GM19455 (cell line): ENCODE results near the gene RAB3GAP2.
"Not testable (repeated sequence)": the region's sequence is repeated elsewhere in the genome, so short reads cannot be mapped to it uniquely, and the experiment has no call there.

Experiments
- ATAC-seq: cut with Tn5 transposase; IDR thresholded peaks from one replicate; pipeline ENCODE4 v1.9.1; 2021; ENCODE audit not compliant: unreplicated experiment

RAB3GAP2 gene

DNA sequence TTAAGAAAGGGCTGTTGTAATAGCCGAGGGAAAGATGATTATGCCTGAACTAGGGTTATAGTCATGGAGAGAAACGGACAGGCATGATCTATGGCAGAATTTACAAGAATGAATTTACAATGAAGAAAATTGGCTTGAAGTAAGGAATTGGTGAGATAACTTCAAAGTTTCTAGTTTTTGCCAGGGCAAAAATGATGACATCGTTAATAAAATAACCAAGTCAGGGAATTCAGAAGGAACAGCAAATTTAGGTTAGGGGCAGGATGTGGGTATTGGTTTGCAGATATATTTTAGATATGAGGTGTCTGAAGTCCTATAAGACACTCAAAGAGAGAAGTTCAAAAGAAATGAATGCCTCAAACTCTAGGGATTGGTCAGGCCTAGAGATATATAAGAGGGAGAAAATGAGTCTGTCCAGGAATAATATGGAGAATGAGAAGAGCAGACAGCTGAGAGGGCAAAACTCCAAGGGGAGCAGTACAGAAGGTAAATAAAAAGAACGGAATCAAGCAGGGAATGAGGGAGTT lies 115.6 kb downstream of the RAB3GAP2 start:
- ATAC-seq, result no peak

DNA sequence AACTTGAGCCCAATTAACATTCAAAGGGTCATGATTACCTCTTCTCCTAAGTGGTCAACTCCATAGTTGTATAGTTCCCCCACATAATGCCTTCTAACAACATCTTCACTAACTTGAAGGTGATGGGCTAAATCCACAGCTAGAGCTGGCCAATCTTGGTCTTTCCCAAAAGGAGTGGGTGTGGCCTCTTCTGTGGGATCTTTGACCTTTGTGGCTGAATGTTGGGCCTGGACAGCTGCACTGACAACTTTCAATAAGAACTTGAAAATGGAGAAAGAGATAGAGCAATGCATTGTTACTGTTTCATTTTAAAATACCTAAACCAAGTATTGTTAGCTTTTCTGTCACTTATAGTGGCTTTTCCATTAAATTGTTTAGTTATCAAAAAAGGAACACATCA lies 119.1 kb downstream of the RAB3GAP2 start:
- ATAC-seq, result no peak

DNA sequence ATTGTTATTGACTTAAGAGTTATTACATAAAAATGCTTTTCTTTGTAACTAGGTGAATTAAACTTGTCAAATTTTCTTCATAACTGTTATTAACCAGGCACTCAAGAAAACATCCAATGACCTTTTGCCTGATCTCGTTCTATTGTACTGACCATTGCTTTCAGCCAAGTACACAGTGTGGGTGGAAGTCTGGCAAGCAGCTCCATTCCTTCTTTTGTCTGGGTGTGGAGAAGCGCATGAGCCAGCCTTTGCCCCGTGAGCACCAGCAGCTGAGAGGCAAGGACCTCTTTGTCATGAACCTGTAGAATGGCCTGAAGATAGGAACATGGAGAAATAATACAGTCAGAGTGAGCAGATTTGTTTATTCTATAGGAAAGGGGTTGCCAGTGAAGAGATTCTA lies 120.8 kb downstream of the RAB3GAP2 start:
- ATAC-seq, result no peak

DNA sequence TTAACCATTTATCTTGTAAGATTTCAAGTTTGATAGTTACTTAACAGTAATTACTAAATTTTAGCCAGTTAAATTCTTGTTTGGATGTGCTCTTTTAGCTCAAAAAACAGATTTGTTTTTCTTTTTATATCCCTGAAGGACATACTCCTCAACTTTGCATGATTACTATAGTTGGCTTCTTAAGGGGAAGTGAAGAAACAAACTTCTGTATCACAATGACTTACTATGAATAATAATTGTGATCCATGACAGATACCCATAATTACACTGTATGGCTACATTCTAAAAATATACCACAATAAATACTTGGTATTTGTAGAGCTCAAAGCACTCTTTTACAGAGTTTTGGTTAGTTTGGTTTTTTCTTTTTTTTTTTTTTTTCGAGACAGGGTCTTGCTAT lies 122.5 kb downstream of the RAB3GAP2 start:
- ATAC-seq, result no peak

DNA sequence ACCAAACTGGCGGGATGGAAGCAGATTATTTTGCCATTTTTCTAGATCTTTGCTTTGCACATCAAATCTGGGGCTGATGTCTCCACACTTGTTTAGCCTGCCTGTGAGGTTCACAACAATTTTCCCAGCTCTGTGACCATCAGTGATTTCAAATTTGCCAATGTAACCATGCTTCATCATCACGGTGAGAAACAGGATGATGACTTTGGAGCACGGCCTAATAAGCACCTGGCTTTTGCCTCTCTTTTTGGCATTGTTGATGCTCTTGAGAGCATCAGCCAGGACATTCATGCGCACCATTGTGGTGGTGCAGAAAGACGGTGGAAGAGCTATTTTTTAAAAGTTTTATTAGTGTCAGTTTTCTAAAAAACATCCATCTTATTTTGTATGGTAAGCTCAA lies 128.2 kb downstream of the RAB3GAP2 start:
- no peak for ATAC-seq

DNA sequence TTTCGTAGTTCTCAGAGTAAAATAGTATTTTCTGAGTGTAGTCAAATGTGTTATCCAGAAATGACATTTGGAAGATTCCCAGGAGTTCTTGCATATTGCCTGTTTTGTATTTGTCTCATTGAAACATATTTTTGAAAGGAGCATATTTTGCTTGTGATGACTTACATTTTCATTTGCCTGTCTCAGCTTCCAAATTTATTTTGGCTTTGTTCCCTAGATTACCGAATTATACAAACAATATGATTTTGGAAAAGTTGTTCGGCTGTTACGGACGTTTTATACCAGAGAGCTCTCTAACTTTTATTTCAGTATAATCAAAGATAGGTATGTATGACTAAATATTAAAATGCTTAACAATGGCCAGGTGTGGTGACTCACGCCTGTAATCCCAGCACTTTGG lies 132.3 kb downstream of the RAB3GAP2 start:
- no peak for ATAC-seq

DNA sequence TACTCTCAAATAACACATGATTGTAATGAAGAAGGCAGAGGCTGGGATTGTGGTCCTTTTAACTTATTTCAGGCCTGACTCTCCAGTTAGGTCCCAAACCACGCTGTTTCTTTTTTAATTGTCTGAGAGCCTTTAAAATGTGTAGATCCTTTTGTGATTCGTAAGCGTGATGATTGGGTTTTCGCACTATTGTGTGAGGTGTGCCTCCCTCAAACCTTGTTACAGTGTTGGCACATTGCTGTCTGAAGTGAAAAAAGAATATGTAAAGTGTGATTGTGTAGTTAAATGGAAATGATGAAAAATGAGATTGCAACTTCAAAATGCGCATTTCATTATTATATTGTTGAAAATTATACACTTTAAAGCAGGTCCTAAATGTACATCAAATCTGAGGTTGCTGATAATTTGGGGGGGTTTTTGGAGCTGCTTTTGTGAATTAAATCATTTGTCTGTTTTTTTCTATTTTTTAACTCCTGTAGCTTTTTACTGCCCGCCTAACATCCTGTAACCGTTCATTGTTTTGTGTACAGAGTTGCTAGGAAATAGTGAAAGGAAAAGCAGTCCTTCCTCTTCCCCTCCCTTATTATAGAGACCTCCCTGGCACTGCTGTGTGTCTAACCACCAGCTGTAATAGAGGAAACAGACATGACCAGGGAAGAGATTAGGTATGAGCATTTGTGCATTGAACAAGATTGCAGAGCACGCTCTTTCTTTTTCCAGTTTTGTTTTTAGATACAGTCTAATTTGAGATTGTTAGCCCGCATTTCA lies 135.1 kb downstream of the RAB3GAP2 start:
- ATAC-seq, result no peak

DNA sequence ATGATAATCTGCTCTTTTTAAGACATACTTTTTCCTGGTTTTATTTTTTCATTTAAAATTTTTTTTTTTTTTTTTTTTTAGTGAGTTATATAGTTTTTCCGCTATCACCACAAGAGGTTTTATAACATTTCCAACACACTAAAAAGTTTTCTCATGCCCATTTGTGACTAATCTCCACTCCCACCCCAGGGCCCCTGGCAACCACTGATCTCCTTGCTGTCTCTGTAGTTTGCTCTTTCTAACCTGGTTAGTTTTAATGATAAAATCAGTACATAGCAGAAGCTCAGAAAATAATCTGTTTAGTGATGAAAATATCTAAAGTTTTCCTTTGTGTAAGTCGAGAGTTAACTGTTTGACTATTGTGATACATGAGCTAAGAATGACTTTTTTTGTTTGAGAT lies 136.5 kb downstream of the RAB3GAP2 start:
- no peak for ATAC-seq

DNA sequence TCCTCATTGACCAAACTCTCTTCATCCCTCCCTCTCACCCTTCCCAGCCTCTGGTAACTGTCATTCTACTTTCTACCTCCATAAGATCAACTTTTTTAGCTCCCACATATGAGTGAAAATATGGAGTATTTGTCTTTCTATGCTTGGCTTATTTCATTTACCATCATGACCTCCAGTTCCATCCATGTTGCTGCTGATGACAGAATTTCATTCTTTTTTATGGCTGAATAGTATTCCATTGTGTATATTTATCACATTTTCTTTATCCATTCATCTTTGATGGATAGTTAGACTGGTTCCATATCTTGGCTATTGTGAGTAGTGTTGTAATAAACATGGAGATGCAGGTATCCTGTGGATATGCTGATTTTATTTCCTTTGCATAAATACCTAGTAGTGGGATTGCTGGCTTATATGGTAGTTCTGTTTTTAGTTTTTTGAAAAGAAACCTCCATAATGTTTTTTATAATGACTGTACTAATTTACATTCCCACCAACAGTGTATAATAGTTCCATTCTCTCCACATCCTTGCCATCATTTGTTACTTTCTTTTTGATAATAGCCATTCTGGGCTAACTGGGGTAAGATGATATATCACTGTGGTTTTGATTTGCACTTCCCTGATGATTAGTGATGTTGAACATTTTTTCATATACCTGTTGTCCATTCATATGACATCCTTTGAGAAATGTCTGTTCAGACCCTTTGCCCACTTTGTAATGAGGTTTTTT lies 142.6 kb downstream of the RAB3GAP2 start:
- no peak for ATAC-seq

DNA sequence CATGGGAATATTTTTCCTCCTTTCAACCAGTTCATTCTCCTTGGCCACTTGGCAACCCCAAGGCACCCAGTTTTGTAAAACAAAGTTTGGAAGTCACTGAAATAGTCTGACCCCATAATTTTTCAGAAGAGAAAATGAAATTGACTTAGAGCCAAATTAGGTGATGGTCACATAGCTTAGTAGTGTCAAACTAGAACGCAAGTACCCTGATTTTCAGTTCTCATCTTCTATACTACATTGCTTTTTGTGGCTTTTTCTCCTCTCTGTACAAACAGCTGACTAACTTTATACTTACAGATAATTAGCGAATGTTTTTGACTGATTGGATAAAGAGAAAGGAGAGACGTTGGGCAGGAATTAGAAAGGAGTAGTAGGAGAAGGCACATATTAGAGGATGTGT lies 145.2 kb downstream of the RAB3GAP2 start:
- no peak for ATAC-seq

DNA sequence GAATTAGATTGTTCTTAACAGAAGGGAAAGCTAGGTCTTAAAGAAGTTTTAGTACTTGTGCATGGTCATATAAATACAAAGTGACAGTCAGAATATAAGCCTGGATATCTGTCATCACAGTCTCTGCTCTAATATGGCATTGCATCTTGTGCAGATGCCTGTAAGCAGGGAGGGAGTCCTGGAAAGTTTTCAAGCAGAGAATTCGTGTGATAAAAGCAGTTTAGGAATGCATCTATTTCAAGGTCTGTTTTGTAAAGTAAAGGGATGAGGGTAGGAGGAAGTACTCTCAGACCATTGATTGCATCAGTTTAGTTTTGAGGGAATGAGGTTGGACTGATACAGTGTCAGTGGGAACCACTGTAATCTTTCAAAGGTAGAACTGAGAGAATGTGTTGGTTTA lies 147.7 kb downstream of the RAB3GAP2 start:
- no peak for ATAC-seq

DNA sequence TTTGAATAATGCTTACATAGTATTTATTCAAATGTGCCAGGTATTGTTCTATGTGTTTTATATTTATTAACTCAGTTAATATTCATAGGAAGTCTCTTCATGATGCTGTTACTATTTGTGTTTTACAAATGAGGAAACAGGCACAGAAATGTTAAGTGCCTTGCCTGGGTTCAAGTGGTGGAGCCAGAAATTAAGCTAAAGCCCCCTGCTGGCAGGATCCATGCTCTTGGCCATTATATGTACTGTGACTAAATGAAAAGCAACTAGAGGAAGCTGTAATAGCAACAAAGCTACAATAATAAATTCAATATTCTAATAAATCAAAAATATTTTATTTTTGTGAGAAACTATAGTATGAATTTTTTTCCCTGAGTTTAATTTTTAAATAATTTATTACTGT lies 148.4 kb downstream of the RAB3GAP2 start:
- no peak for ATAC-seq

DNA sequence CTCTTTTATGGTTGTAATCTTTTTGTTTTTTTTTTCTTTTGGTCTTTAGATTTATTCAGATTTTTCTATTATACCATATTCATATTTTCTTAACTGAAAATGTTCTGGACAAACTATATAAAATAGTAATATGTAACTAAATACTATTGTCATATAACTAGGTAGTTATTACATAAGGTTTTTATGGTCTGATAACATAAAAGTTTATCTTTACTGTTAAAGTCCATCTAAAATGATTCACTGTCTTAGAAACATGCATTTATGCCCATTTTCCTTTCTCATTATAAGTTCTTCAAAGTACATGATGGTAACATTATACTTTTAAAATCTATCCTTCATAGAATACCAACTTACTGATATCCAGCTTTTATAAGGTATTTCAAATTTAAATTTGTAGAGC lies 149.2 kb downstream of the RAB3GAP2 start:
- ATAC-seq, result no peak

DNA sequence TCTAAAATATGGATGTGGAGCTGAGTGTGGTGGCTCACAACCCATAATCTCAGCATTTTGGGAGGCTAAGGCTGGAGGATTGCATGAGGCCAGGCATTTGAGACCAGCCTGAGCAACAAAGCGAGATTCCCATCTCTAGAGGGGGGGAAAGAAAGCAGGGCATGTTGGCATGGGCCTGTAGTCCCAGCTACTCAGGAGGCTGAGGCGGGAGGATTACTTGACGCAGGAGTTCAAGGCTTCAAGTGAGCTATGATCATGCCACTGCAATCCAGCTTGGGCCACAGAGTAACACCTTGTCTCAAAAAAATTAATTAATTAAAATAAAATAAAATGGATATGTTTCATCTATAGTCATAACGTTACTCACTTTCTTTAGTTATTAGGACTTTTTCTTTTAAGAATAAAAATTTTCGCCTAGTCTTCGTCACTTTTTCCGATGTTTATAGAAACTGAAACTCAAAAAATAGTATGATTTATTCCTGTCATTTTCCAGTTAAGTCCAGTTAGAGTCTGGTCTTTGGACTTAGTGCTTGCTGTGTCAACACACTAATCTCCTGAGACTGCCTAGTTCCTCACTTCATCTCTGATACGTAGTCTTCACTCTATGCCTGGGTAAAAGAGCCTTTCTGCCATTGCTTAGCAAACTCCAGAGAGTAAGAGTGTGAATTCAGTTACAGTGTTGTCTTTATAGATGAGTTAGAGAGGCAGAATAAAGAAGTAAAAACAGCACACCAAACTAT lies 150.3 kb downstream of the RAB3GAP2 start:
- no peak for ATAC-seq

DNA sequence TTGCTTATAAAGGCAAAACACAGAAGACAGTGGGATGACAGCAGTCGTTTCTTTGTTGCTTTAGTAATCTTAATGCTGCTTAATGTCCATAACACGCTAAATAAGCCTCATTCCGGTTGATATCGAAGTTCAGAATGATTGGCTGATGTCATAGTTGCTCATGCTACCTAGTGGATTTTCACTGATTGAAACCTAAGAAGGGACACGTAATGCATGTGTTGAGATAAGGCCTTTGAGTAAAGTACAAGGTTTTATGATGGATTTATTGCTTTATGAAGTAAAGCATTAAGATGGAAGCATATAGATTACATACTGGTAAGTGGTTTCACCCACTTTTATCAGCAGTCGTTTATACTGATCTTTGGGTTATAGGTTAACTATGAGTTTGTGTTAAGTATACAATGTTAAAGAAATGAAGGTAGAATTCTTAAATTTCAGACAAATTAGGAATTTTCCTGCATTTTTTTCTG lies 153.2 kb downstream of the RAB3GAP2 start:
- no peak for ATAC-seq

DNA sequence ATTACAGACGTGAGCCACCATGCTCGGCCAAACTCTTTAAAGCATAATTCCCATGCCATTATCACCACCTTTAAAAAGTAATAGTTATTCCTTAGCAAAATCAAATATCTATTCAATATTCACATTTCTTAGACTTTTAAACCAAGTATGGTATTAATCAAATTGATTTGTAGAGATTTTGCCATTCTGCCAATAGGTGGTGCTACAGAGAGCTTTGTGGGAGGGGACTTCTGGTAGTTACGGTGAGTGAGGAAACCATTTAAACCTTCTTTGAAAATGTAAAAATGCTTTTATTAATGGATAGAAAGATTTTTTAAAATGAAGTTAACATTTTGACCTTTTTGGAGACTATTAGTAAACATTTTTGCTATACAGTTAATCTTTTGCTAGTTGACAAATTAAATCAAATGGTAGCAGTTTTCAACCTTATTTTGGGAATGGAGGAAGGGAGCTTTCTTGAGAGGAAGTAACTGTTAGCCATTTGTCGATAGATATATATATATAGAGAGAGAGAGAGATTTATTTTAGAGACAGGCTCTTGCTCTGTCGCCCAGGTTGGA lies 159.0 kb downstream of the RAB3GAP2 start:
- ATAC-seq, result peak; percentile 70

DNA sequence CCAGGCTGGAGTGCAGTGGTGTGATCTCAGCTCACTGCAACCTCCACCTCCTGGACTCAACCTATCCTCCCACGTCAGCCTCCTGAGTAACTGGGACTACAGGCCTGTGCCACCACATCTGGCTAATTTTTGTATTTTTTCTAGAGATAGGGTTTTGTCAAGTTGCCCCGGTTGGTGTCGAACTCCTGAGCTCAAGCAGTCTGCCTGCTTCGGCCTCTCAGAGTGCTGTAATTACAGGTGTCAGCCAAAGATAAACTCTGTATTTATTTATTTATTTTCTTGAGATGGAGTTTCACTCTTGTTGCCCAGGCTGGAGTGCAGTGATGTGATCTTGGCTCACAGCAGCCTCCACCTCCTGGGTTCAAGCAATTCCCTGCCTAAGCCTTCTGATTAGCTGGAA lies 159.7 kb downstream of the RAB3GAP2 start:
- ATAC-seq, result not testable (repeated sequence)

DNA sequence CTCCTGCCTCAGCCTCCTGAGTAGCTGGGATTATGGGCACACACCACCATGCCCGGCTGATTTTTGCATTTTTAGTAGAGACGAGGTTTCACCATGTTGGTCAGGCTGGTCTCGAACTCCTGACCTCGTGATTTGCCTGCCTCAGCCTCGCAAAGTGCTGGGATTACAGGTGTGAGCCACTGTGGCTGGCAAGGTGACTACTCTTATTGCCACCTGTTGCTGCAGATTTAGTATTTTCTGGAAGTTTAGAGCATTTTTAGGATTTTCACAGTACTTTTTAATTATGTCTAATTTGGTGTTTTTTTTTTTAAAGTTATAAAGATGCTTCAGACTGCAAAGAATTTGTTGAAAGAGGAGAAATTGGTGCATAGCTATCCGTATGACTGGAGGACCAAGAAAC lies 161.8 kb downstream of the RAB3GAP2 start:
- not testable (repeated sequence) for ATAC-seq

DNA sequence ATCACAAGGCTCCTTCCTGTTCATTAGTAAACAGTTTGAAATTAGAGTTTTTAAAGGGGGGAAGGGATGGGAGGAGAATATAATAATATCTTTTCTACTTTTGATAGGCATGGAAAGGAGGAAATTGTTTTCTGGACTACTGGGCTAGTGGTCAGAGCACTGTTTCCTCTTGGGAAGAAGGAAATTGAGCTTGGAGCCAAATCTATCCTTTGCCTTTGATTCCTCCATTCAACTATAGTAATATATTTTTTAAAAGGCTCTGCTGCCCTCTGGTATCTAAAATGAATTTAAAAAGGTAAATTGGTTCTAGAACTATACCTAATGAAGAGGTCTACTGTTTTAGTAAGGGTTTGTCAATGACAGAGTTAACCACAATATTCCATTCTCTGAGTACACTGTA lies 172.4 kb downstream of the RAB3GAP2 start:
- no peak for ATAC-seq
